ENCODE measurements around the gene SYF2. TPM values are rescaled to one million over a fixed set of nuclear protein-coding genes. Genes with fewer than 3 reads are reported as not detected.

SYF2 gene
- total RNA-seq, 6 experiments from 2014 or later: 11.0 to 21.8 (median 16.8) TPM

GRCh38 chr1:25199819-25200620 is 32.3 kb downstream of the SYF2 start:
- Histone ChIP-seq H3K9me3 (no peaks in the 10 kb centered on the region), H3K27me3 (no peaks in the 10 kb centered on the region), H3K4me1 (no peaks in the 10 kb centered on the region), H3K4me3 (no peak overlapping the region), H3K27ac (no peak overlapping the region), H3K36me3 (no peaks in the 10 kb centered on the region)
- no peak for ATAC-seq
- no peak for DNase-seq
- no peak for TF ChIP-seq POLR2A (IDR thresholded peaks at IDR 0.05)
- TF ChIP-seq CTCF (IDR thresholded peaks at IDR 0.05): no peak
- 85% methylated on average over 12 of the region's 20 CpGs for WGBS (ENCODE audit: insufficient coverage, low coverage, low lambda C conversion rate, missing lambda C conversion rate)
- intact Hi-C loops (cut with DNase I): loop anchor here (5.0 to 10.0 kb wide), 2 partner anchors 78 to 85 kb away; no protein-coding TSS in a partner anchor

GRCh38 chr1:25198663-25199252 is 33.5 kb downstream of the SYF2 start:
- peak in 1 of 4 donors; percentile 19 for ATAC-seq
- Histone ChIP-seq H3K27ac (no peak overlapping the region), H3K36me3 (no peaks in the 10 kb centered on the region), H3K9me3 (no peaks in the 10 kb centered on the region), H3K4me1 (no peaks in the 10 kb centered on the region), H3K4me3 (no peak overlapping the region), H3K27me3 (no peaks in the 10 kb centered on the region)
- intact Hi-C loops (cut with DNase I): no loop called here
- DNase-seq: no peak
- WGBS (ENCODE audit: insufficient coverage, low coverage, low lambda C conversion rate, missing lambda C conversion rate): 68% methylated on average over 12 of the region's 20 CpGs
- no peak for TF ChIP-seq POLR2A (IDR thresholded peaks at IDR 0.05)
- no peak for TF ChIP-seq CTCF (IDR thresholded peaks at IDR 0.05)

- no peak overlapping the region for H3K27ac ChIP-seq
- 51% methylated on average over 10 of the region's 11 CpGs for whole genome bisulfite sequencing (ENCODE audit: insufficient coverage, low coverage, low lambda C conversion rate, missing lambda C conversion rate)
- no peaks in the 10 kb centered on the region for H3K36me3 ChIP-seq
- no peaks in the 10 kb centered on the region for H3K4me1 ChIP-seq
- H3K27me3 ChIP-seq: no peaks in the 10 kb centered on the region
- intact Hi-C loops (cut with DNase I): no loop called here
- no peak overlapping the region for H3K4me3 ChIP-seq
- TF ChIP-seq POLR2A (IDR thresholded peaks at IDR 0.05) (no peak), CTCF (IDR thresholded peaks at IDR 0.05) (no peak)
- DNase-seq (no peak), ATAC-seq (peak in 1 of 4 donors; percentile 34)
- H3K9me3 ChIP-seq: no peaks in the 10 kb centered on the region
Observed at GRCh38 chr1:25197982-25198662, 34.2 kb downstream of the SYF2 start.

GRCh38 chr1:25197235-25197975 is 34.9 kb downstream of the SYF2 start:
- Histone ChIP-seq H3K27ac (no peak overlapping the region), H3K4me3 (no peak overlapping the region), H3K4me1 (no peaks in the 10 kb centered on the region), H3K9me3 (no peaks in the 10 kb centered on the region), H3K36me3 (no peaks in the 10 kb centered on the region), H3K27me3 (no peaks in the 10 kb centered on the region)
- intact Hi-C loops (cut with DNase I): no loop called here
- DNase-seq: no peak
- TF ChIP-seq CTCF (IDR thresholded peaks at IDR 0.05) (no peak), POLR2A (IDR thresholded peaks at IDR 0.05) (no peak)
- ATAC-seq: no peak
- 81% methylated on average over 3 of the region's 20 CpGs for WGBS (ENCODE audit: insufficient coverage, low coverage, low lambda C conversion rate, missing lambda C conversion rate)
